ENCODE measurements around the gene CLMN. TPM values are rescaled to one million over a fixed set of nuclear protein-coding genes. Genes with fewer than 3 reads are reported as not detected.

CLMN gene
- total RNA-seq, 2 donors from 2014 or later, result 2.5 to 3.0 TPM

- H3K27ac Mint-ChIP-seq, result no peak overlapping the region
- H3K36me3 Mint-ChIP-seq (ENCODE audit: insufficient read depth in 2 of 2), result no peaks in the 10 kb centered on the region
- H3K9me3 Mint-ChIP-seq, result no peaks in the 10 kb centered on the region
- no peaks in the 10 kb centered on the region for H3K4me1 Mint-ChIP-seq (ENCODE audit: low read depth)
- no peak overlapping the region for H3K4me3 Mint-ChIP-seq
- no peak for DNase-seq
- no peak for ATAC-seq (replicated peaks in 1 of 2)
- peaks cover 38% of the 10 kb centered on the region for H3K27me3 Mint-ChIP-seq (ENCODE audit: low read depth)
Measured at GRCh38 chr14:95301527-95302187, 18.1 kb downstream of the CLMN start.

GRCh38 chr14:95300697-95301526, 18.8 kb downstream of the CLMN start:
- Mint-ChIP-seq H3K4me3 (no peak overlapping the region), H3K36me3 (ENCODE audit: insufficient read depth in 2 of 2) (no peaks in the 10 kb centered on the region), H3K27ac (no peak overlapping the region), H3K9me3 (no peaks in the 10 kb centered on the region), H3K27me3 (ENCODE audit: low read depth) (peaks cover 32% of the 10 kb centered on the region), H3K4me1 (ENCODE audit: low read depth) (no peaks in the 10 kb centered on the region)
- no peak for ATAC-seq (replicated peaks in 1 of 2)
- DNase-seq, result no peak

- DNase-seq (no peak), ATAC-seq (replicated peaks in 1 of 2) (peak in 1 of 2 donors; percentile 11)
- H3K27me3 Mint-ChIP-seq (ENCODE audit: low read depth), result peaks cover 28% of the 10 kb centered on the region
- no peak overlapping the region for H3K4me3 Mint-ChIP-seq
- peaks cover 0 to 2% of the 10 kb centered on the region in 2 donors for H3K9me3 Mint-ChIP-seq
- no peak overlapping the region for H3K27ac Mint-ChIP-seq
- no peaks in the 10 kb centered on the region for H3K4me1 Mint-ChIP-seq (ENCODE audit: low read depth)
- peaks cover 0 to 3% of the 10 kb centered on the region in 2 donors for H3K36me3 Mint-ChIP-seq (ENCODE audit: insufficient read depth in 2 of 2)
Measured at GRCh38 chr14:95300002-95300696, 19.6 kb downstream of the CLMN start.

GRCh38 chr14:95299271-95299670, 20.4 kb downstream of the CLMN start:
- Mint-ChIP-seq H3K27ac (no peak overlapping the region), H3K27me3 (ENCODE audit: low read depth) (peaks cover 33% of the 10 kb centered on the region), H3K9me3 (peaks cover 0 to 2% of the 10 kb centered on the region in 2 donors), H3K4me3 (no peak overlapping the region), H3K4me1 (ENCODE audit: low read depth) (no peaks in the 10 kb centered on the region), H3K36me3 (ENCODE audit: insufficient read depth in 2 of 2) (peaks cover 0 to 4% of the 10 kb centered on the region in 2 donors)
- no peak for DNase-seq
- ATAC-seq (replicated peaks in 1 of 2), result no peak

GRCh38 chr14:95297832-95298231, 21.9 kb downstream of the CLMN start:
- H3K4me1 Mint-ChIP-seq (ENCODE audit: low read depth), result no peaks in the 10 kb centered on the region

GRCh38 chr14:95296966-95297365, 22.7 kb downstream of the CLMN start:
- no peak overlapping the region for H3K27ac Mint-ChIP-seq
- no peaks in the 10 kb centered on the region for H3K4me1 Mint-ChIP-seq (ENCODE audit: low read depth)
- H3K4me3 Mint-ChIP-seq, result no peak overlapping the region
- H3K27me3 Mint-ChIP-seq (ENCODE audit: low read depth), result peaks cover 30% of the 10 kb centered on the region
- DNase-seq (no peak), ATAC-seq (replicated peaks in 1 of 2) (no peak)
- H3K9me3 Mint-ChIP-seq, result peaks cover 0 to 2% of the 10 kb centered on the region in 2 donors
- H3K36me3 Mint-ChIP-seq (ENCODE audit: insufficient read depth in 2 of 2), result peaks cover 0 to 4% of the 10 kb centered on the region in 2 donors

More at GRCh38 chr14:95297832-95298231, 21.9 kb downstream of the CLMN start:
- Mint-ChIP-seq H3K36me3 (ENCODE audit: insufficient read depth in 2 of 2) (peaks cover 0 to 4% of the 10 kb centered on the region in 2 donors), H3K27ac (no peak overlapping the region), H3K27me3 (ENCODE audit: low read depth) (peaks cover 31% of the 10 kb centered on the region), H3K9me3 (peaks cover 0 to 2% of the 10 kb centered on the region in 2 donors), H3K4me3 (no peak overlapping the region)
- ATAC-seq (replicated peaks in 1 of 2) (no peak), DNase-seq (no peak)

GRCh38 chr14:95295600-95296376, 23.9 kb downstream of the CLMN start:
- Mint-ChIP-seq H3K27ac (no peak overlapping the region), H3K27me3 (ENCODE audit: low read depth) (peaks cover 23% of the 10 kb centered on the region), H3K4me1 (ENCODE audit: low read depth) (peaks cover 4% of the 10 kb centered on the region), H3K4me3 (no peak overlapping the region), H3K36me3 (ENCODE audit: insufficient read depth in 2 of 2) (peaks cover 0 to 4% of the 10 kb centered on the region in 2 donors), H3K9me3 (peaks cover 0 to 2% of the 10 kb centered on the region in 2 donors)
- no peak for ATAC-seq (replicated peaks in 1 of 2)
- DNase-seq, result no peak

- ATAC-seq (replicated peaks in 1 of 2), result no peak
- Mint-ChIP-seq H3K4me1 (ENCODE audit: low read depth) (peaks cover 4% of the 10 kb centered on the region), H3K36me3 (ENCODE audit: insufficient read depth in 2 of 2) (peaks cover 0 to 4% of the 10 kb centered on the region in 2 donors), H3K9me3 (peaks cover 0 to 2% of the 10 kb centered on the region in 2 donors), H3K27me3 (ENCODE audit: low read depth) (peaks cover 26% of the 10 kb centered on the region), H3K27ac (no peak overlapping the region), H3K4me3 (no peak overlapping the region)
- DNase-seq, result no peak
Measured at GRCh38 chr14:95294834-95295599, 24.7 kb downstream of the CLMN start.

GRCh38 chr14:95294320-95294719, 25.4 kb downstream of the CLMN start:
- H3K36me3 Mint-ChIP-seq (ENCODE audit: insufficient read depth in 2 of 2), result peaks cover 0 to 4% of the 10 kb centered on the region in 2 donors
- no peak for ATAC-seq (replicated peaks in 1 of 2)
- H3K9me3 Mint-ChIP-seq, result peaks cover 0 to 2% of the 10 kb centered on the region in 2 donors
- H3K4me3 Mint-ChIP-seq, result no peak overlapping the region
- peaks cover 4% of the 10 kb centered on the region for H3K4me1 Mint-ChIP-seq (ENCODE audit: low read depth)
- H3K27ac Mint-ChIP-seq, result no peak overlapping the region
- DNase-seq, result no peak
- peaks cover 26% of the 10 kb centered on the region for H3K27me3 Mint-ChIP-seq (ENCODE audit: low read depth)

- no peak for ATAC-seq (replicated peaks in 1 of 2)
- H3K27ac Mint-ChIP-seq, result no peak overlapping the region
- H3K27me3 Mint-ChIP-seq (ENCODE audit: low read depth), result peaks cover 31% of the 10 kb centered on the region
- peaks cover 0 to 4% of the 10 kb centered on the region in 2 donors for H3K36me3 Mint-ChIP-seq (ENCODE audit: insufficient read depth in 2 of 2)
- no peak overlapping the region for H3K4me3 Mint-ChIP-seq
- H3K9me3 Mint-ChIP-seq, result peaks cover 0 to 2% of the 10 kb centered on the region in 2 donors
- peaks cover 4% of the 10 kb centered on the region for H3K4me1 Mint-ChIP-seq (ENCODE audit: low read depth)
- no peak for DNase-seq
Measured at GRCh38 chr14:95293449-95293848, 26.3 kb downstream of the CLMN start.

GRCh38 chr14:95292660-95293425, 26.9 kb downstream of the CLMN start:
- peaks cover 37% of the 10 kb centered on the region for H3K27me3 Mint-ChIP-seq (ENCODE audit: low read depth)
- peaks cover 0 to 2% of the 10 kb centered on the region in 2 donors for H3K9me3 Mint-ChIP-seq
- ATAC-seq (replicated peaks in 1 of 2), result no peak

More at GRCh38 chr14:95292660-95293425, 26.9 kb downstream of the CLMN start:
- Mint-ChIP-seq H3K27ac (no peak overlapping the region), H3K4me3 (no peak overlapping the region), H3K4me1 (ENCODE audit: low read depth) (peaks cover 4% of the 10 kb centered on the region), H3K36me3 (ENCODE audit: insufficient read depth in 2 of 2) (peaks cover 0 to 4% of the 10 kb centered on the region in 2 donors)
- no peak for DNase-seq

All from activated T-cell treated with anti-CD3 and anti-CD28 coated beads, Interleukin-2, amount 50 U/mL, for 72 hours (primary cell).